GM03348 (cell line): Measurements from ENCODE around the gene ZP3.
"Not testable (repeated sequence)": the region's sequence is repeated elsewhere in the genome, so short reads cannot be mapped to it uniquely, and the experiment has no call there.

Experiments used
- DNase-seq: peaks from one replicate; pipeline ENCODE4 v3.0.0; 2012; ENCODE audit warnings: low spot score

Gene ZP3

DNA sequence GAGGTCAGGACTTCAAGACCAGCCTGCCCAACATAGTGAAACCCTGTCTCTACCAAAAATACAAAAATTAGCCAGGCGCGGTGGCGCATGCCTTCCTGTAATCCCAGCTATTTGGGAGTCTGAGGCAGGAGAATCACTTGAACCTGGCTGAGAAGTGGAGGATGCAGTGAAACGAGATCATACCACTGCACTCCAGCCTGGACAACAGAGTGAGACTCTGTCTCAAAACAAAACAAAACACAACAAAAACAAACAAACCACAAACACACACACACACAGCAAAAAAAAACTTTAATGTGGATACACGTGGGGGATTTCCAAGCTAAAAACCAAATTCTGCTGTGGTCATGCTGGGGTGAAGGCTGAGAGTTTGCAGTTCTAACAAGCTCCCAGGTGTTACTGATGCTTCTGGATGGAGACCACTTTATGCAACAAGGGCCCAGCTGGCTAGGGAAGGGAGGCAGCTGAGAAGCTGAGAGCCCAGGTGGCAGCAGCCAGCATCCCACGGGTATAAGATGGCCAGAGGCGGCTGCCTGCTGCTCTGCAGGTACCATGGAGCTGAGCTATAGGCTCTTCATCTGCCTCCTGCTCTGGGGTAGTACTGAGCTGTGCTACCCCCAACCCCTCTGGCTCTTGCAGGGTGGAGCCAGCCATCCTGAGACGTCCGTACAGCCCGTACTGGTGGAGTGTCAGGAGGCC is at the start of gene ZP3:
Gene ZP3 (plus strand): TSS at position 538 of the 699 bp plus-strand sequence. CDS start 15 bp downstream, at position 553.
- DNase-seq, result no peak

- DNase-seq, result no peak
Measured at GRCh38 chr7:76375251-76375650, 49.5 kb upstream of the ZP3 start.

DNA sequence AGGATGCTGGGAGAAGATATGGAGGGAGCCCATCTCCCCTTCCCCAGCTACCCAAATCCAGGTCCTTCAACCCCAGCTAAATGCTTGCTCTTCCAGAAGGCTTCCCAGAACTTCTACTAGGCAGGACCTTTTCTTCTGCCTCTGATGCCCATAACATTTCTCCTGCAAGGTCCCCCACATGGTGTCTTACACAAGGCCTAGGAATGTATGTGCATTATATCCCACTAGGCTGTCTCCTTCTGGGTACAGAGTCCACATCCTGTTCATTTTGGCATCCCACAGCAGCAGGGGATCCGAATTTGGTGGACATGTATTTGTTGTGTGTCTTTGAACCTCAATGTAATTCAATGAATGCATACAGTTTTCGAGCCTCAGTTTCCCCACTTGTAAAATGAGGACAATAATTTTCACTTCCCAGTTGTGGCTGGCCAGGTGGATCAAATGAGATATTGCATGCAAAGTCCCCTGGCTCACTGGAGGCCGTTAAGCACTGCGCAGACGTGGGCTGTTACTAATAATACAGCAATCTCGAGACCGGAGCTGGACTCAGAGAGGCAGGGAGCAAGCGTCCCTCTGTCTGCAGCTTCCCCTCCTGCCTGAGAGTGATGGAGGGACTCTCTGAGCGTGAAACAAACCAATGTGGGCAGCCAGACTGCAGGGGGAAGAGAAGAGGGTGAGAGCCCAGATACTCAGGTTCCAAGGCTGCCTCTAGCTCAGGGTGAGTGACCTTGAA is 47.4 kb upstream of the ZP3 start:
- DNase-seq, result no peak

- DNase-seq, result no peak
Measured at GRCh38 chr7:76380623-76380966, 44.2 kb upstream of the ZP3 start.

DNA sequence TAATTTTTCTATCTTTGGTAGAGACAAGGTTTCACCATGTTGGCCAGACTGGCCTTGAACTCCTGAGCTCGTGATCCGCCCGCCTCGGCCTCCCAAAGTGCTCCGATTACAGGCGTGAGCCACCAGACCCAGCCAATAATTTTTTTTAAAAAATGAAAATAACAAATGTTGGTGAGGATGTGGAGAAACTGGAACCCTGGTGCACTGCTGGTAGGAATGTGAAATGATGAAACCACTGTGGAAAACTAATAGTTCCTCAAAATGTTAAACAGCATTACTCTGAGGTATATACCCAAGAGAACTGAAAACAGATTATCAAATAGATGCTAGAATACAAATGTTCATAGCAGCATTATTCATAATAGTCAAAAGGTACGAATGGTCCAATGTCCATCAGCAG is 42.9 kb upstream of the ZP3 start:
- no peak for DNase-seq

GRCh38 chr7:76383089-76383944 is 41.4 kb upstream of the ZP3 start:
- no peak for DNase-seq

DNA sequence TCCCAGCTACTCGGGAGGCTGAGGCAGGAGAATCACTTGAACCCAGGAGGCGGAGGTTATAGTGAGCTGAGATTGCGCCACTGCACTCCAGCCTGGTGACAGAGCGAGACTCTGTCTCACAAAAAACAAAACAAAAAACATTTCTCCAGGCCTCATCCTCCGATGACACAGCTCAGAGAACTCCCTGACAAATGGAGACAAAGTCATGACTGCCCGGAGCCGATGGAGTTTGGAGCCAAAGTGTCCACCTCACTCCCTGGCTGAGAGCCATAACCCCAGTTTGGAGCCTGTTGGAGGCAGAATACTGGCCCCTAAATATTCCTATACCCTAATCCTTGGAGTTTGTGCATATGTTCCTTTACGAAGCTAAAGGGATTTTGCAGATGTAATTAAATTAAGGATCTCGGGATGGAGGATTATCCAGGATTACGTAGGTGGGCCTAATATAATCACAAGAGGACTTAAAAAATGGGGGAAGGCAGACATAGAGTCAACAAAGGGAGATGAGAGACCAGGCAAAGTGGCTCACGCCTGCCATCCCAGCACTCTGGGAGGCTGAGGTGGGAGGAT is 38.0 kb upstream of the ZP3 start:
- DNase-seq, result peak; percentile 19

- DNase-seq, result not testable (repeated sequence)
Measured at GRCh38 chr7:76387789-76388188, 37.0 kb upstream of the ZP3 start.

- no peak for DNase-seq
Measured at GRCh38 chr7:76390092-76390491, 34.7 kb upstream of the ZP3 start.

- DNase-seq, result no peak
Measured at GRCh38 chr7:76392531-76393115, 32.1 kb upstream of the ZP3 start.

DNA sequence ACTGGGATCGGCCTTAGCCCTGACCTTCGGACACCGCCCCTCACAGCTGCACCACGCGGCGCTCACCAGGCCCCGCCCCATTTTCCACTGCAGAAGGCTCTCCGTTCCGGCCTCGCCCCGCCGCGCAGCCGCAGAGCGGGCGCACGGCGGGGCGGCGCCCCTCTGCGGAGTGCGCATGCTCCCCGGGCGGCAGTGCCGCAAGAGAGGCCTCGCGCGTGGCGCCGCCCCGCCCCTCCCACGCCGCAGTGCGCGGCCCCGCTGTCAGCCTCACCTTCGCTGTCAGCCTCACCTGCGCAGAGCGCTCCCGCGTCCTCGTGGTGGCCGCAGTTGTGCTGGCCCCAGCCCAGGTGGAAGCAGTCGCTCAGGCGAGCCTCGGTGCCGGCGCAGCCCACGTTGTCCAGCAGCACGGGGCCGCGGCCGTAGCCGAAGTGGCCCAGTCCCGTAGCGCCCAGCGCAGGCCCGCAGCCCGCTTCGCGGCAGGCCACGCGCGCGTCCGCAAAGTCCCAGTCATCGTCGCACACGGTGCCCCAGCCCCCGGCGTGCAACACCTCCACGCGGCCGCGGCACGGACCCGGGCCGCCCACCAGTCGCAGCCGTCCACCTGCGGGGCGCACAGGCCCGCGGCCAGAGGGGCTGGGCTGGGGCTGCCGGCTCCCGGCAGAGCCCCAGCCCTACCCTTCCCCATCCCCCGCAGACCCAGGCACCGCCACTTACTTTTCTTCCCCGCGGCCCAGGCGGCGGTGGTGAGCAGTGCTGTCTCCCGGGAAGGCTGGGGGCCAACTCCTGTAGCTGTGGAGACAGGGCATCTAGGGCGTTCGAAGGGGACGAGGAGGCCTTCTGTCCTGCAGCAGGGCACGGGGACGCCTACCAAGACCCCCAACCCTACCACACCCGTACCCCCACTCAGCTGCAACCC is 31.4 kb upstream of the ZP3 start:
- DNase-seq, result peak; percentile 99

GRCh38 chr7:76394957-76395356 is 29.8 kb upstream of the ZP3 start:
- DNase-seq, result peak; percentile 8

GRCh38 chr7:76395605-76395964 is 29.2 kb upstream of the ZP3 start:
- DNase-seq, result not testable (repeated sequence)

DNA sequence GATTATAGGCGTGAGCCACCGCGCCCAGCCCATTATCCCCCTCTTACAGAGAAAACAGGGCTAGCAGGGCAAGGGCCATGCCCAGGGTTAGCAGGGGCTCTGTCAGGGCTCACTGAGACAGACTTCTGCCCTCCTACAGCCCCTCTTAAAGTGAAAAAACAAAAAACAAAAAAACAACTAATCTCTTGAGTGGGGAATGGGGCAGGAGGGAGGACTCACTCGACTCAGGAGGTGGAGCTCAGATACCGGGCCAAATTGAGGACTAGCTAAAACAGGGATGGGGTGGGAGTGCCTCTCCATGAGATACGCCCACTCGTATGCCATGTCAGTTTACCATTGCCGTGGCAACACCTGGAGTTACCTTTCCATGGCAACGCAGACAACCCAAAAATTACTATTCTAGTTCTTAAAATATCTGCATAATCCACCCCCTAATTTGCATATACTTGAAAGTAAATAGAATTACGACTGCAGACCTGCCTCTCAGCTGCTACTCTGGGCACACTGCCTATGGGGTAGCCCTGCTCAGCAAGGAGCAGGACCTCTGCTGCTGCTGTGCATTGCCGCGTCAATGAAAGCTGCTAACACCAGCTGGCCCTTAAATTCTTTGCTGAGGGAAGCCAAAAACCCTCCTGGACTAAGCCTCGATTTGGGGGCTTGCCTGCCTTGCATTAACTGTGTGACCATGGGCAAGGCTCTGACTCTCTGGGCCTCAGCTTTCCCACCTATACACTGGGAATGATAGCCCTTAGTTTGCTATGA is 28.6 kb upstream of the ZP3 start:
- no peak for DNase-seq

GRCh38 chr7:76396864-76397263 is 27.9 kb upstream of the ZP3 start:
- DNase-seq, result no peak

- DNase-seq, result peak; percentile 86
Measured at GRCh38 chr7:76397409-76398183, 27.2 kb upstream of the ZP3 start.

DNA sequence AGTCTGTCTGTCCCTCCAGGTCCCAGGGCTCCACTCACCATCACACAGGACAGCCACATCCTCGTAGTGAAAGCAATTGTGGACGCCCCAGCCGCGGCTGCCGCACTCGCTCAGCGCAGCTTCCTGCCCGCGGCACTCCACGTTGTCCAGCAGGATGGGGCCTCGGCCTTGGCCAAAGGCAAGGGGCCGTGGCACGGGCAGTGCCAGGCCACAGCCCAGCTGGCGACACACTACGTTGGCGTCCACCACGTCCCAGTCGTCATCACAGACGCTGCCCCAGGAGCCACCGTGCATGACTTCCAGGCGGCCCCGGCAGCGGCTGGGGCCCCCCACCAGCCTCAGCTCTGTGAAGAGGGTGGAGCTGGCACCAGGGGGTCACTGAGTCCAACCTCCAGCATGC is 24.5 kb upstream of the ZP3 start:
- DNase-seq, result no peak

GRCh38 chr7:76403097-76403496 is 21.7 kb upstream of the ZP3 start:
- not testable (repeated sequence) for DNase-seq

DNA sequence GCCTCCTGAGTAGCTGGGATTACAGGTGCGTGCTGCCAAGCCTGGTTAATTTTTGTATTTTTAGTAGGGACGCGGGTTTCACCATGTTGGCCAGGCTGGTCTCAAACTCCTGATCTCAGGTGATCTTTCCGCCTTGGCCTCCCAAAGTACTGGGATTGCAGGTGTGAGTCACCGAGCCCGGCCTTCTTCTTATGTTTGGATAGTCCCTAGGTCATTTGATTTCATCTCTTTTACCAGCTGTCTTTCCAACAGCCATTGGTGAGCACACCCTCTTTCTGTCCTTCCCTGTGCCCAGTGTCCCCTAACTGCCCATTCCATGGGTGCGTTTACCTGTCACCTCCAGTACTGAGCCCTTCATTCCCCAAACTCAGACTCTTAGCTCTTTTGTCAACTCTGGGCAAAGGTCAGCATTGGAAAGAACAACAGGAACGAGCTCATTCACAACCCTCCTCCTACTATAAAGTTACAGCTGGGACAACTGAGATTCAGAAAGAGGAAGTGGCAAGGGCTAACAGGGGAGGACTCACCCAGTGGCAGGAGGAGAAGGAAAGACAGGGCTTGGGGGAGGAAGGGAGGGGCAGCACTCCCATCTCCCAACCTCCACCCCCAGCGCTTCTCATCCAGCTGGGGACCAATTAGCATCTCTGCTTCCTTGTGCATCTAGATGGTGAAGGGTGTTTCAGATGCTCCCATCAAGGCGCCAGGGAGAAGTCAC is 20.8 kb upstream of the ZP3 start:
- no peak for DNase-seq
